Osteocyte (in vitro differentiated cells): Measurements from ENCODE around the gene ESD. TPM values are rescaled to one million over a fixed set of nuclear protein-coding genes. Genes with fewer than 3 reads are reported as not detected.
A peak's percentile ranks its signal among the peaks of the same experiment; 100 is the strongest.
"Not testable (repeated sequence)": the region's sequence is repeated elsewhere in the genome, so short reads cannot be mapped to it uniquely, and the experiment has no call there.

Experiments
- DNase-seq: peaks from one replicate; pipeline ENCODE4 v3.0.0; 2021; ENCODE audit warnings: mixed read lengths; ENCODE audit not compliant: unreplicated experiment; ENCODE audit errors: extremely low spot score
- H3K27ac Mint-ChIP-seq: one replicate; pipeline ENCODE4 v1.8.0; 2021; ENCODE audit warnings: mild to moderate bottlenecking, mixed read lengths; ENCODE audit not compliant: unreplicated experiment
- H3K27me3 Mint-ChIP-seq: one replicate; pipeline ENCODE4 v1.8.0; 2021; ENCODE audit warnings: mixed read lengths; ENCODE audit not compliant: unreplicated experiment
- H3K36me3 Mint-ChIP-seq: one replicate; pipeline ENCODE4 v1.8.0; 2021; ENCODE audit warnings: mixed read lengths; ENCODE audit not compliant: unreplicated experiment
- H3K4me1 Mint-ChIP-seq: one replicate; pipeline ENCODE4 v1.8.0; 2021; ENCODE audit warnings: mixed read lengths; ENCODE audit not compliant: unreplicated experiment
- H3K4me3 Mint-ChIP-seq: one replicate; pipeline ENCODE4 v1.8.0; 2021; ENCODE audit warnings: mild to moderate bottlenecking, moderate library complexity, mixed read lengths; ENCODE audit not compliant: unreplicated experiment
- H3K9me3 Mint-ChIP-seq: one replicate; pipeline ENCODE4 v1.8.0; 2021; ENCODE audit warnings: mixed read lengths; ENCODE audit not compliant: unreplicated experiment
- CTCF ChIP-seq: fragments of 200-600 bp; sonication (generic); IDR thresholded peaks from 2 replicates; pipeline ENCODE4 v1.5.0; 2021; ENCODE audit warnings: antibody characterized with exemption, mild to moderate bottlenecking, moderate library complexity
- total RNA-seq: library from RNA; stranded (reverse); gene quantifications from 2 replicates; pipeline ENCODE4 v1.2.1, GENCODE V29; 2021

Gene ESD
- total RNA-seq, 1 donor from 2014 or later: 98.6 TPM

GRCh38 chr13:46761866-46762265 is 35.1 kb downstream of the ESD start:
- Mint-ChIP-seq H3K4me3 (no peak overlapping the region), H3K9me3 (no peaks in the 10 kb centered on the region)
- no peak for DNase-seq

GRCh38 chr13:46761174-46761573 is 35.8 kb downstream of the ESD start:
- H3K36me3 Mint-ChIP-seq: no peaks in the 10 kb centered on the region
- no peaks in the 10 kb centered on the region for H3K9me3 Mint-ChIP-seq
- no peak for TF ChIP-seq CTCF
- peaks cover 22% of the 10 kb centered on the region for H3K4me1 Mint-ChIP-seq
- no peak for DNase-seq
- no peaks in the 10 kb centered on the region for H3K27me3 Mint-ChIP-seq
- H3K27ac Mint-ChIP-seq: no peak overlapping the region
- no peak overlapping the region for H3K4me3 Mint-ChIP-seq

More at GRCh38 chr13:46761866-46762265, 35.1 kb downstream of the ESD start:
- no peaks in the 10 kb centered on the region for H3K36me3 Mint-ChIP-seq
- H3K4me1 Mint-ChIP-seq: peaks cover 16% of the 10 kb centered on the region
- no peaks in the 10 kb centered on the region for H3K27me3 Mint-ChIP-seq
- H3K27ac Mint-ChIP-seq: no peak overlapping the region
- TF ChIP-seq CTCF: no peak

GRCh38 chr13:46759846-46760245 is 37.1 kb downstream of the ESD start:
- no peaks in the 10 kb centered on the region for H3K9me3 Mint-ChIP-seq
- no peak for DNase-seq
- H3K27me3 Mint-ChIP-seq: no peaks in the 10 kb centered on the region
- TF ChIP-seq CTCF: no peak
- peaks cover 22% of the 10 kb centered on the region for H3K4me1 Mint-ChIP-seq
- no peaks in the 10 kb centered on the region for H3K36me3 Mint-ChIP-seq
- H3K27ac Mint-ChIP-seq: no peak overlapping the region
- no peak overlapping the region for H3K4me3 Mint-ChIP-seq

GRCh38 chr13:46757640-46758039 is 39.3 kb downstream of the ESD start:
- H3K36me3 Mint-ChIP-seq: peaks cover 3% of the 10 kb centered on the region

GRCh38 chr13:46756977-46757376 is 40.0 kb downstream of the ESD start:
- no peak for TF ChIP-seq CTCF
- no peaks in the 10 kb centered on the region for H3K9me3 Mint-ChIP-seq
- no peaks in the 10 kb centered on the region for H3K27me3 Mint-ChIP-seq
- peaks cover 22% of the 10 kb centered on the region for H3K4me1 Mint-ChIP-seq
- DNase-seq: no peak
- H3K27ac Mint-ChIP-seq: peak overlapping the region; percentile 24
- peaks cover 3% of the 10 kb centered on the region for H3K36me3 Mint-ChIP-seq
- no peak overlapping the region for H3K4me3 Mint-ChIP-seq

More at GRCh38 chr13:46757640-46758039, 39.3 kb downstream of the ESD start:
- H3K27me3 Mint-ChIP-seq: no peaks in the 10 kb centered on the region
- H3K4me3 Mint-ChIP-seq: no peak overlapping the region
- H3K27ac Mint-ChIP-seq: no peak overlapping the region
- TF ChIP-seq CTCF: no peak
- H3K4me1 Mint-ChIP-seq: peaks cover 22% of the 10 kb centered on the region
- no peak for DNase-seq
- no peaks in the 10 kb centered on the region for H3K9me3 Mint-ChIP-seq

GRCh38 chr13:46755508-46755907 is 41.5 kb downstream of the ESD start:
- H3K27ac Mint-ChIP-seq, H3K36me3 Mint-ChIP-seq, H3K27me3 Mint-ChIP-seq, DNase-seq, H3K9me3 Mint-ChIP-seq, H3K4me3 Mint-ChIP-seq: not testable (repeated sequence)
- peaks cover 22% of the 10 kb centered on the region for H3K4me1 Mint-ChIP-seq
